ENCODE measurements around the gene SMAD4.
"Not testable (repeated sequence)": the region's sequence is repeated elsewhere in the genome, so short reads cannot be mapped to it uniquely, and the experiment has no call there.

The SMAD4 gene

GRCh38 chr18:51074605-51075004, 44.6 kb downstream of the SMAD4 start:
- no peak for DNase-seq

DNA sequence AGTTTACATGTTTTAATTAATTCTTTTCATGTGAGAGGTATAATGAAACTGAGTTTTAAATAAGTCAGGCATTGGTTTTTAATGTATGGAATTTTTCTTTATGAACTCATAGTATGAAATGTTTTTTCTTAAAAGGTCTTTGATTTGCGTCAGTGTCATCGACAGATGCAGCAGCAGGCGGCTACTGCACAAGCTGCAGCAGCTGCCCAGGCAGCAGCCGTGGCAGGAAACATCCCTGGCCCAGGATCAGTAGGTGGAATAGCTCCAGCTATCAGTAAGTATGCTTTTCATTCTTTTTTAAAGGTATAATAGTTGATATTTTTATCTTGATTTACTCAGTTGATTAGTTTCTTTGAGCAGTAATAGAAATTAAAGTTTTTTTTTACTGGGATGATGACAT, 46.5 kb downstream of the SMAD4 start:
- DNase-seq: no peak

- DNase-seq: no peak
These were observed 47.2 kb downstream of the SMAD4 start for GRCh38 chr18:51077217-51077616.

DNA sequence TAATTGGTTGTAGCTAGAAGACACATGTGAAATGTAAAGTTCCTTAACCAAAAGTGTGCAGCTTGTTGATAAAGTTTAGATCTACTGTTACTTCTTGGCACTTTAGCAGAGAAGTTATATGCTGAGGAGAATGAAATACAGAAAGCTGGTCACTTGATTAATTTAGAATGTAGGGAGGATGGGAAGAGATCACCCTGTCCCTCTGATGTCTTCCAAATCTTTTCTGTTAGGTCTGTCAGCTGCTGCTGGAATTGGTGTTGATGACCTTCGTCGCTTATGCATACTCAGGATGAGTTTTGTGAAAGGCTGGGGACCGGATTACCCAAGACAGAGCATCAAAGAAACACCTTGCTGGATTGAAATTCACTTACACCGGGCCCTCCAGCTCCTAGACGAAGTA, 48.0 kb downstream of the SMAD4 start:
- no peak for DNase-seq

DNA sequence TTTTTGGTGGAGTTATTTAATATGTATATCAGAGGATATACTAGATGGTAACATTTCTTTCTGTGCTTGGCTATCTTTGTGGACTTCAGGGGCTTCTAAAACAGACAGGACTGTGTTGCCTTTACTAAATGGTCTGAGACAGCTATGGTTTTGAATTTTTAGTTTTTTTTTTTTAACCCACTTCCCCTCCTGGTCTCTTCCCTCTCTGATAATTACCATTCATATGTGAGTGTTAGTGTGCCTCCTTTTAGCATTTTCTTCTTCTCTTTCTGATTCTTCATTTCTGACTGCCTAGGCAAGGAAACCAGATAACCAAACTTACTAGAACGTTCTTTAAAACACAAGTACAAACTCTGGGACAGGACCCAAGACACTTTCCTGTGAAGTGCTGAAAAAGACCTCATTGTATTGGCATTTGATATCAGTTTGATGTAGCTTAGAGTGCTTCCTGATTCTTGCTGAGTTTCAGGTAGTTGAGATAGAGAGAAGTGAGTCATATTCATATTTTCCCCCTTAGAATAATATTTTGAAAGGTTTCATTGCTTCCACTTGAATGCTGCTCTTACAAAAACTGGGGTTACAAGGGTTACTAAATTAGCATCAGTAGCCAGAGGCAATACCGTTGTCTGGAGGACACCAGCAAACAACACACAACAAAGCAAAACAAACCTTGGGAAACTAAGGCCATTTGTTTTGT, 52.7 kb downstream of the SMAD4 start:
- DNase-seq: no peak

DNA sequence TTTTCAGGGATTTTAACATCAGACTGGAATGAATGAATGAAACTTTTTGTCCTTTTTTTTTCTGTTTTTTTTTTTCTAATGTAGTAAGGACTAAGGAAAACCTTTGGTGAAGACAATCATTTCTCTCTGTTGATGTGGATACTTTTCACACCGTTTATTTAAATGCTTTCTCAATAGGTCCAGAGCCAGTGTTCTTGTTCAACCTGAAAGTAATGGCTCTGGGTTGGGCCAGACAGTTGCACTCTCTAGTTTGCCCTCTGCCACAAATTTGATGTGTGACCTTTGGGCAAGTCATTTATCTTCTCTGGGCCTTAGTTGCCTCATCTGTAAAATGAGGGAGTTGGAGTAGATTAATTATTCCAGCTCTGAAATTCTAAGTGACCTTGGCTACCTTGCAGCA, 53.4 kb downstream of the SMAD4 start:
- no peak for DNase-seq

- no peak for DNase-seq
These were observed 58.4 kb downstream of the SMAD4 start for GRCh38 chr18:51088410-51088809.

- no peak for DNase-seq
These were observed 59.7 kb downstream of the SMAD4 start for GRCh38 chr18:51089691-51090090.

- DNase-seq: no peak
These were observed 61.3 kb downstream of the SMAD4 start for GRCh38 chr18:51091270-51091669.

DNA sequence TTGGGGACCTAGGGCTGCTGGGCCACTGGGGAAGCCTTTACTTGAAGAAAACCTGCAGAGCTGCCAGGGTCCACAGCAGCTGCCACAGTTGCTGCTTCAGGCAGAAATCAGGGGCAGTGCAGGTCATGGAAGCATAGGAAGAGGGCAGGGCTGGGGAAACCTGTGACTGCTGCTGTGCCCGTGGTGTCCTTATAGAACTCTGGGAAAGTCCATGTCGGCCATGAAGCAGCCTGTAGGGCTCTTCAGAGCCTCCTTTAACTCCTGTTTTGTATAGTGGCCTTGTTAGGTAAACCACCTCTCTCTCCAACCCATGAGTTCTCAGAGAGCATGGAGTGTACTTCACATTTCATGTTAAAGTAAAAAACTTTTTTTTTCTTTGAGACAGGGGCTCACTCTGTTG, 62.1 kb downstream of the SMAD4 start:
- DNase-seq: no peak

DNA sequence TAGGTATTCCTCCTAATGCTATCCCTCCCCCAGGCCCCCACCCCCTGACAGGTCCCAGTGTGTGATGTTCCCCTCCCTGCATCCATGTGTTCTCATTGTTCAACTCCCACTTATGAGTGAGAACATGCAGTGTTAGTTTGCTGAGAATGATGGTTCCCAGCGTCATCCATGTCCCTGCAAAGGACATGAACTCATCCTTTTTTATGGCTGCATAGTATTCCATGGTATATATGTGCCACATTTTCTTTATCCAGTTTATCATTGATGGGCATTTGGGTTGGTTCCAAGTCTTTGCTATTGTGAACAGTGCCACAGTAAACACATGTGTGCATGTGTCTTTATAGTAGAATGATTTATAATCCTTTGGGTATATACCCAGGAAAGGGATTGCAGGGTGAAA, 63.0 kb downstream of the SMAD4 start:
- DNase-seq: not testable (repeated sequence)

DNA sequence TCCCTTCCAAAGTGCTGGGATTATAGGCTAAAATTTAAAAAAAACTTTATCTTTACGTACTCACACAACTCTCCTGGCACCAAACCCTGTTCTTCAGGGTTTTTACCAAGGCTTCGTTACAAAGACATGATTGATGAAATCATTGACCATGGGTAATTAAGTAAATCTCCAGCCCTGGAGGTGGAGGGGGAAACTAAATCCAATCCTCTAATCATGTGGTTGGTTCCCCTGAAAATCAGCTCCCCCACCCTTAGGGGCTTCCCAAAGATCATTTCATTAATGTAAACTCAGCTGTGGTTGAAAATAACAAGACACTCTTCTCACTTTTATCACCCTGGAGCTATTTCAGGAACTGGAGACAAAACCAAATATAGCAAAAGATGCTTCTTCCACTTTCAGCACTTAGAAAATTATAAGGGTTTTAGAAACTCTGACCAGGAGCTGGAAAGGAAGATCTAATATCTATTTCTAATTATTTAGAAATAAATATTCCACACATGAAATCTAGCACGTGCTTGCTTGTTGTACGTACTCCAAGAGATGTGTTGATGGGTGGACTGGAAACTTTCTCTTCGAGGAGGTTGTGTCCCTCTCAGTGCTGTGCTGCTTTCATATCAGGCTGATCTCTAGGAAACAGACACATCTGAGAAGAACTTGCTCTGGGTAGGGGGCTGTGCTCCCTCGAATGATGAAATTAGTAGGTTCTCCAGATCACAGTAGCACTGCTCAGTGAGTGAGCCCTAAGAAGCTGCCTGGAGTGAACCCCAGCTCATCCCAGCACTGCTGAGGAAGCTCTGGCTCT, 67.2 kb downstream of the SMAD4 start:
- no peak for DNase-seq

- DNase-seq: no peak
These were observed 68.1 kb downstream of the SMAD4 start for GRCh38 chr18:51098082-51098481.

GRCh38 chr18:51098513-51098912, 68.5 kb downstream of the SMAD4 start:
- no peak for DNase-seq

- no peak for DNase-seq
These were observed 70.5 kb downstream of the SMAD4 start for GRCh38 chr18:51100385-51101120.

DNA sequence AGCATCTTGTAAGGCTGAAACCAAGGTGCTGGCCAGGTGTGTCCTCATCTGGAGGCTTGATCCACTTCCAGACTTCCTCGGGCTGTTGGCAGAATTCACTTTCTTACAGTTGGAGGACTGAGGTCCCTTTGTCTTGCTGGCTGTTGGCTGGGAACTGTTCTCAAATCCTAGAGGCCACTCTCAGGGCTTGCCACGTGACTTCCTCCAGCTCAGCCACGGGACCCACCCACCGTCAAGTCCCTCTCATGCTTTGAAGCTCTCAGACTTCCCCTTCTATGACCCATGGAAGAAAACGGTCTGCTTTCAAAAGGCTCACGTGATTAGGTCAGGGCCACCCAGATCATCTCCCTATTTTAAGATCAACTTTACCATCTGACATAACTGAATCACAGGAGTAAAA, 77.1 kb downstream of the SMAD4 start:
- DNase-seq: no peak

DNA sequence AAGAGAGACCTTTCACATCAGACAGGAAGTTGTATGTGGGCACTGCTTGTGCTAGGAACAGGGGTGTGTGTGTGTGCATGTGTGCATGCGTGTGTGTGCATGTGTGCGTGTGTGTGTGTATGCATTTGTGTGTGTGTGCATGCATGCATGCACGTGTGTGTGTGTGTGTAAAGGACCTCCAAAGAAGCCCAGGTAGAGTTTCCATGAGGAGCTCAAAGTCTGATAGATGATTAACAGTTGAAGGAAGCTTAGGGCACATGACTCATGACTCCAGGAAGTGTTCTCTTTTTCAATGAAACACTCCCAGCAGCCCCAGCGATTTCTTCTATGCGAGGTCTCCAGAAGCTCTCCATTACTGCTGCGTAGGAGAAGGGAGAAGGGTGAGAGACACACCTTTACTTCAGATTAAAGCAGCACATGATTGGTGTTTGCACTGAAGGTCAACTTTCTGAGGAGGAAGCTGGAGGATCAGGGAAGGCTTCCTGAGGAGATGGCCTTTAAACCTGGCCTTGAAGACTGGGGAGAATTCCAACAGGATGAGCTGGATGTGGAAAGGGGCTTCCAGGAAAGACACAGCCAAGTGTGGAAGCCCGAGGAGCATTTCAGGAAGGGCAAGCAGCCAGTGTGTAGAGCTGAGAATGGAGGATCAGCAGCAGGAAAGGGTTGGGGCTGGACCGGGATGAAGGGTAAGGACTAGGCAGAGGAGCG, 77.7 kb downstream of the SMAD4 start:
- no peak for DNase-seq

- no peak for DNase-seq
These were observed 78.3 kb downstream of the SMAD4 start for GRCh38 chr18:51108330-51108729.

DNA sequence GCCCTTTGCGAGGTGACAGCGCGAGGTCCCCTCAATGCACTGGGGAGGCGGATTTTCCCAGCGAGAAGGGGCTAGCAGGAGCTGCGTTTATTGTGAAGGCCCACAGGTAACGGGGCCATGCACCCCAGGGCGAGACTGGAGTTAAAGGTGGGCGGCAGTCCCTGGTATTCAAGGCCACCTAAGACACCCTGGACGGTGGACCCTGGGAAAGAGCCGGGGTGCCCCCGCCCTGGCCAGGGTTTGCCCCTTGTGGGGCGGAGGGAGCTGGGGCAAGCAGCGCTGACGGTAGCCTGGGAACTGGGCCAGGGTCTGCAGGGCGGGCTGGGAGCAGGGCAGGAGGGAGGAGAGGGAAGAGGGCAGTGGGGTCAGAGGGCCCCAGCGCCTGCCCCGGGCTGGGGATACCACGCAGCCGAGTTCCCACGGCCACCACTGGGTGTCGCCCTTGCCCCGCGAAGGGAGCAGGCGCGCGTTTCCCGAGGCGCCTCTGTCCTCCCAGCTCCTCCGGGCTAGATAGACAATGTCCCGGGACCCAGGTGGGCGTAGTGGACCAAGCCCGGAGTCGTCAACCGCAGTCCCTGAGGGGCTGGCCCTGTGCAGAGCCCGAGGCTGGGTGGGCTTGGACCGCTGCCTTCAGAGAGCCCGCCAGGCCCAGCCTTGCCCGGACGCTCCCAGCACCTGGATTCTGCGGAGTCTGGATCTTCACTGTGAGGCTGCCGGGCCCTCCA, 80.2 kb downstream of the SMAD4 start:
- DNase-seq: no peak

DNA sequence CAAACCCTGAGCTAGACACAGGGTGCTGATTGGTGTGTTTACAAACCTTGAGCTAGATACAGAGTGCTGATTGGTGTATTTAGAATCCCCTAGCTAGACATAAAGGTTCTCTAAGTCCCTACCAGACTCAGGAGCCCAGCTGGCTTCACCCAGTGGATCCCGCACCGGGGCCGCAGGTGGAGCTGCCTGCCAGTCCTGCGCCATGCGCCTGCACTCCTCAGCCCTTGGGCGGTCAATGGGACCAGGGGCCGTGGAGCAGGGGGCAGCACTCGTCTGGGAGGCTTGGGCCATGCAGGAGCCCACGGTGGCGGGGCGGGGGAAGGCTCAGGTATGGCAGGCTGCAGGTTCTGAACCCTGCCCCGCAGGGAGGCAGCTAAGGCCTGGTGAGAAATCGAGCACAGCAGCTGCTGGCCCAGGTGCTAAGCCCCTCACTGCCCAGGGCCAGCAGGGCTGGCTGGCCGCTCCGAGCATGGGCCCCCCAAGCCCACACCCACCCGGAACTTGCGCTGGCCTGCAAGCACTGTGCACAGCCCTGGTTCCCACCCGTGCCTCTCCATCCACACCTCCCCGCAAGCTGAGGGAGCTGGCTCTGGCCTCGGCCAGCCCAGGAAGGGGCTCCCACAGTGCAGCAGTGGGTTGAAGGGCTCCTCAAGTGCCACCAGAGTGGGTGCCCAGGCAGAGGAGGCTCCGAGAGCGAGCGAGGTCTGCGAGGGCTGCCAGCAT, 81.8 kb downstream of the SMAD4 start:
- DNase-seq: not testable (repeated sequence)

GRCh38 chr18:51116996-51117395, 87.0 kb downstream of the SMAD4 start:
- not testable (repeated sequence) for DNase-seq

GRCh38 chr18:51119561-51119960, 89.5 kb downstream of the SMAD4 start:
- DNase-seq: not testable (repeated sequence)
